RWPE1 (cell line): ENCODE measurements around the gene PCDHB8.
"Not testable (repeated sequence)": the region's sequence is repeated elsewhere in the genome, so short reads cannot be mapped to it uniquely, and the experiment has no call there.

Source experiments
- CTCF ChIA-PET: fragments of 350-600 bp; sonication (Branson Sonifier 250); formaldehyde crosslinking; extraction: SDS; loops from one replicate; lab custom pipeline; 2021; lab: Yijun Ruan, JAX
- POLR2A ChIA-PET: fragments of 400-600 bp; formaldehyde crosslinking; extraction: SDS; loops from one replicate; lab custom pipeline; 2020; ENCODE audit warnings: antibody characterized with exemption; ENCODE audit not compliant: low non-redundant PET; lab: Yijun Ruan, JAX
- DNase-seq: peaks from one replicate; pipeline ENCODE4 v3.0.0; 2012; ENCODE audit warnings: low spot score
- H3K27ac ChIP-seq: fragments of 450-650 bp; 2 replicates; pipeline ENCODE4 v1.5.1; 2017
- TF ChIP-seq, protein P1 (sequence below): fragments of 450-650 bp; conservative IDR thresholded peaks from 2 replicates; pipeline ENCODE4 v1.5.1; 2017; ENCODE audit warnings: low read depth, mild to moderate bottlenecking

Gene PCDHB8

DNA sequence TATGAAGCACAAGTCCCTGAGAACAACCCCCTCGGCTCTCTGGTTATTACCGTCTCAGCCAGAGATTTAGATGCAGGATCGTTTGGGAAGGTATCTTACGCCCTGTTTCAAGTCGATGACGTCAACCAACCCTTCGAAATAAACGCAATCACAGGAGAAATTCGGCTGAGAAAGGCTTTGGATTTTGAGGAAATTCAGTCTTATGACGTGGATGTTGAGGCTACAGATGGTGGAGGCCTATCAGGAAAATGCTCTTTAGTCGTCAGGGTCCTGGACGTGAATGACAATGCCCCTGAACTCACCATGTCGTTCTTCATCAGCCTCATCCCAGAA lies 26.6 kb upstream of the PCDHB8 start:
- TF ChIP-seq, protein P1, sequence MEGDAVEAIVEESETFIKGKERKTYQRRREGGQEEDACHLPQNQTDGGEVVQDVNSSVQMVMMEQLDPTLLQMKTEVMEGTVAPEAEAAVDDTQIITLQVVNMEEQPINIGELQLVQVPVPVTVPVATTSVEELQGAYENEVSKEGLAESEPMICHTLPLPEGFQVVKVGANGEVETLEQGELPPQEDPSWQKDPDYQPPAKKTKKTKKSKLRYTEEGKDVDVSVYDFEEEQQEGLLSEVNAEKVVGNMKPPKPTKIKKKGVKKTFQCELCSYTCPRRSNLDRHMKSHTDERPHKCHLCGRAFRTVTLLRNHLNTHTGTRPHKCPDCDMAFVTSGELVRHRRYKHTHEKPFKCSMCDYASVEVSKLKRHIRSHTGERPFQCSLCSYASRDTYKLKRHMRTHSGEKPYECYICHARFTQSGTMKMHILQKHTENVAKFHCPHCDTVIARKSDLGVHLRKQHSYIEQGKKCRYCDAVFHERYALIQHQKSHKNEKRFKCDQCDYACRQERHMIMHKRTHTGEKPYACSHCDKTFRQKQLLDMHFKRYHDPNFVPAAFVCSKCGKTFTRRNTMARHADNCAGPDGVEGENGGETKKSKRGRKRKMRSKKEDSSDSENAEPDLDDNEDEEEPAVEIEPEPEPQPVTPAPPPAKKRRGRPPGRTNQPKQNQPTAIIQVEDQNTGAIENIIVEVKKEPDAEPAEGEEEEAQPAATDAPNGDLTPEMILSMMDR = no peak
- ChIA-PET CTCF (interaction anchor here (0.7 to 1.2 kb wide), 4 partner anchors 47 to 424 kb away, joined by 3 to 4 read pairs (median 4); partner anchors contain the start of genes PCDHA8 and PCDHB14), POLR2A (interaction anchor here (0.6 kb wide), 1 partner anchor 310 kb away, joined by 3 read pairs; no protein-coding TSS in a partner anchor)
- DNase-seq = no peak
- no peak overlapping the region for H3K27ac ChIP-seq

DNA sequence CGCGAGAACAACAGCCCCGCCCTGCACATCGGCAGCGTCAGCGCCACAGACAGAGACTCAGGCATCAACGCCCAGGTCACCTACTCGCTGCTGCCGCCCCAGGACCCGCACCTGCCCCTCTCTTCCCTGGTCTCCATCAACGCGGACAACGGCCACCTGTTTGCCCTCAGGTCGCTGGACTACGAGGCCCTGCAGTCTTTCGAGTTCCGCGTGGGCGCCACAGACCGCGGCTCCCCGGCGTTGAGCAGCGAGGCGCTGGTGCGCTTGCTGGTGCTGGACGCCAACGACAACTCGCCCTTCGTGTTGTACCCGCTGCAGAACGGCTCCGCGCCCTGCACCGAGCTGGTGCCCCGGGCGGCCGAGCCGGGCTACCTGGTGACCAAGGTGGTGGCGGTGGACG lies 26.0 kb upstream of the PCDHB8 start:
- DNase-seq, CTCF ChIA-PET, H3K27ac ChIP-seq, POLR2A ChIA-PET: not testable (repeated sequence)

DNA sequence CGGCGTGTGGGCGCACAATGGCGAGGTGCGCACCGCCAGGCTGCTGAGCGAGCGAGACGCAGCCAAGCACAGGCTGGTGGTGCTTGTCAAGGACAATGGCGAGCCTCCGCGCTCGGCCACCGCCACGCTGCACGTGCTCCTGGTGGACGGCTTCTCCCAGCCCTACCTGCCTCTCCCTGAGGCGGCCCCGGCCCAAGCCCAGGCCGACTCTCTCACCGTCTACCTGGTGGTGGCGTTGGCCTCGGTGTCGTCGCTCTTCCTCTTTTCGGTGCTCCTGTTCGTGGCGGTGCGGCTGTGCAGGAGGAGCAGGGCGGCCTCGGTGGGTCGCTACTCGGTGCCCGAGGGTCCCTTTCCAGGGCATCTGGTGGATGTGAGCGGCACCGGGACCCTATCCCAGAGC lies 25.5 kb upstream of the PCDHB8 start:
- POLR2A ChIA-PET, H3K27ac ChIP-seq, DNase-seq: not testable (repeated sequence)
- CTCF ChIA-PET = interaction anchor here (0.7 kb wide), 1 partner anchor 53 kb away, joined by 3 read pairs; no protein-coding TSS in a partner anchor

DNA sequence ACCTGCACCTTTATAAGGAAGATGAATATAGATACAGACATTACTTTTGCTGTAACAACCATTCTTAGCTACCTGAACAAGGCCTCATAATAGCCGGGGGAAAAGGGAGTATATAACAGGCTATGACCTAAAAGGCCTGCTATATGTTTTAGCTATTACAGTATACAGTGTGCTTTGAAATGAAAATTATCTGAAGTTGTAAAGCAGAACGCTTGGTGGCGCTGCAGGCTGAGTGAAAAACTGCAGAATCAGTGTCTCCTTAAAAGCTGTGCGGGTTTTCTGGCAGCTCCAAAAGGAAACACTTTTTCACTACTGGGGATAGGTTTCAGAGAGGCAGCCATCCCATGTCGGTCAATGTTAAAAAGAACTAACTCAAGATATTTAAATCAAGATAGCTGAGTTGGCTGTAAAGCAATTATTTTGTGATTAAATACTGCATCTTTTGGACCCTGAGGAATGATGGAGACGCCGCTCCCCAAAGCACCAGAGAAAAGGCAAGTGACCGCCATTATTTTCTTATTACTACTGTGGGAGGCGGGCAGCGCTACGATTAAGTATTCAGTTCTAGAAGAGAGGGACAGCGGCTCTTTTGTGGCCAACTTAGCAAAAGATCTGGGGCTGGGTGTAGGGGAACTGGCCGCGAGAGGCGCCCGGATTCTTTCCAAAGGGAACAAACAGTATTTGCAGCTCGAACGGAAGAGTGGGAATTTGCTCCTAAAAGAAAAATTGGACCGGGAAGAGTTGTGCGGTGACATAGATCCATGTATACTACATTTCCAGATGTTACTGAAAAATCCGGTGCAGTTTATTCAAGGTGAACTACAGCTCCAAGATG lies 21.8 kb upstream of the PCDHB8 start:
- no peak overlapping the region for H3K27ac ChIP-seq
- ChIA-PET POLR2A (no interaction called here), CTCF (interaction anchor here (0.6 to 1.5 kb wide), 8 partner anchors 10 to 936 kb away, joined by 3 to 8 read pairs (median 4); partner anchors contain the start of genes PCDHA8 and PCDHB16)
- no peak for DNase-seq
- TF ChIP-seq, protein P1 = 0 out of 2 replicates have a peak, but pooled peaks have one; percentile 10

DNA sequence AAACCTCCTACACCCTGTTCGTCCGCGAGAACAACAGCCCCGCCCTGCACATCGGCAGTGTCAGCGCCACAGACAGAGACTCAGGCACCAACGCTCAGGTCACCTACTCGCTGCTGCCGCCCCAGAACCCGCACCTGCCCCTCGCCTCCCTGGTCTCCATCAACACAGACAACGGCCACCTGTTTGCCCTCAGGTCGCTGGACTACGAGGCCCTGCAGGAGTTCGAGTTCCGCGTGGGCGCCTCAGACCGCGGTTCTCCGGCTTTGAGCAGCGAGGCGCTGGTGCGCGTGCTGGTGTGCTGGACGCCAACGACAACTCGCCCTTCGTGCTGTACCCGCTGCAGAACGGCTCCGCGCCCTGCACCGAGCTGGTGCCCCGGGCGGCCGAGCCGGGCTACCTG lies 20.2 kb upstream of the PCDHB8 start:
- CTCF ChIA-PET, POLR2A ChIA-PET, H3K27ac ChIP-seq, DNase-seq: not testable (repeated sequence)

DNA sequence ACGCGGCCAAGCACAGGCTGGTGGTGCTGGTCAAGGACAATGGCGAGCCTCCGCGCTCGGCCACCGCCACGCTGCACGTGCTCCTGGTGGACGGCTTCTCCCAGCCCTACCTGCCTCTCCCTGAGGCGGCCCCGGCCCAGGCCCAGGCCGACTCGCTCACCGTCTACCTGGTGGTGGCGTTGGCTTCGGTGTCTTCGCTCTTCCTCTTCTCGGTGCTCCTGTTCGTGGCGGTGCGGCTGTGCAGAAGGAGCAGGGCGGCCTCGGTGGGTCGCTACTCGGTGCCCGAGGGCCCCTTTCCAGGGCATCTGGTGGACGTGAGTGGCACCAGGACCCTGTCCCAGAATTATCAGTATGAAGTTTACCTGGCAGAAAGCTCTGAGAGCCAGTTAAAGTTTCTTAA lies 19.7 kb upstream of the PCDHB8 start:
- DNase-seq, POLR2A ChIA-PET, CTCF ChIA-PET, H3K27ac ChIP-seq: not testable (repeated sequence)

DNA sequence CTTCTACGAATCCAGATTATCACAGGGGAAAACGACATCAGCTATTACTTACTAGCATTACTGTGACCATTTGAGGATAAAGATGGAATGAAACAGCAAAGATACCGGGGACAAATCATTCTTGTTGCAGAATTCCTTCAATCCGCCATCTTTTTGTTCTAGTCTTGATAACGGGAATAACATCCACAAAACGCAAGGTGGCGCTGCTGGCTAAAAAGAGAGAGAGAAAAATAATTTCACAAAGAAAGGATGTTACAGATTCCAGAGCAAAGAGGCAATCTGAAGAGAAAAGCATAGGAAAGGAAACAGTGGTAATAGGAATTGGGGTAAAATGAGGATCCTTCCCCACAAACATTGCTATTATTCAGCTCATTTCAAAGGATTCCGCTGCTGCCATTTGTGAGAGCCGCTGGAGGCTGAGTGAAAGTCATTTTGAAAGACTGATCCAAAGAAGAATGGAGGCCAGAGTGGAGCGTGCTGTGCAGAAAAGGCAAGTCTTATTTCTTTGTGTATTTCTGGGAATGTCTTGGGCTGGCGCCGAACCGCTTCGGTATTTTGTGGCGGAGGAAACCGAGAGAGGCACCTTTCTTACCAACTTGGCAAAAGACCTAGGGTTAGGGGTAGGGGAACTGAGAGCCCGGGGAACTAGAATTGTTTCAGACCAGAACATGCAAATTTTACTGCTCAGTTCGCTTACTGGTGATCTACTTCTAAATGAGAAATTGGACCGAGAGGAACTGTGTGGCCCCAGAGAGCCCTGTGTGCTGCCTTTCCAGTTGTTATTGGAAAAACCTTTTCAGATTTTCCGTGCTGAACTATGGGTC lies 5.0 kb upstream of the PCDHB8 start, which contains the start of gene PCDHB7:
Gene PCDHB7 (plus strand): TSS at position 264 of the 824 bp plus-strand sequence. CDS start 192 bp downstream, at position 456.
- TF ChIP-seq, protein P1 = peak; percentile 78
- ChIA-PET POLR2A (no interaction called here), CTCF (interaction anchor here (0.7 to 0.8 kb wide), 2 partner anchors 41 to 218 kb away, joined by 3 to 4 read pairs; no protein-coding TSS in a partner anchor)
- no peak within 1 kb of the TSS for H3K27ac ChIP-seq
- no peak for DNase-seq

DNA sequence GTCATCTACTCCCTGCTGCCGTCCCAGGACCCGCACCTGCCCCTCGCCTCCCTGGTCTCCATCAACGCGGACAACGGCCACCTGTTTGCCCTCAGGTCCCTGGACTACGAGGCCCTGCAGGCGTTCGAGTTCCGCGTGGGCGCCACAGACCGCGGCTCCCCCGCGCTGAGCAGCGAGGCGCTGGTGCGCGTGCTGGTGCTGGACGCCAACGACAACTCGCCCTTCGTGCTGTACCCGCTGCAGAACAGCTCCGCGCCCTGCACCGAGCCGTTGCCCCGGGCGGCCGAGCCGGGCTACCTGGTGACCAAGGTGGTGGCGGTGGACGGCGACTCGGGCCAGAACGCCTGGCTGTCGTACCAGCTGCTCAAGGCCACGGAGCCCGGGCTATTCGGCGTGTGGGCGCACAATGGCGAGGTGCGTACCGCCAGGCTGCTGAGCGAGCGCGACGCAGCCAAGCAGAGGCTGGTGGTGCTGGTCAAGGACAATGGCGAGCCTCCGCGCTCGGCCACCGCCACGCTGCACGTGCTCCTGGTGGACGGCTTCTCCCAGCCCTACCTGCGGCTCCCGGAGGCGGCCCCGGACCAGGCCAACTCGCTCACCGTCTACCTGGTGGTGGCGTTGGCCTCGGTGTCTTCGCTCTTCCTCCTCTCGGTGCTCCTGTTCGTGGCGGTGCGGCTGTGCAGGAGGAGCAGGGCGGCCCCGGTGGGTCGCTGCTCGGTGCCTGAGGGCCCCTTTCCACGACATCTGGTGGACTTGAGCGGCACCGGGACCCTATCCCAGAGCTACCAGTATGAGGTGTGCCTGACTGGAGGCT lies 3.1 kb upstream of the PCDHB8 start:
- H3K27ac ChIP-seq, DNase-seq, CTCF ChIA-PET, POLR2A ChIA-PET: not testable (repeated sequence)
